DND-41 (cell line): ENCODE data around the gene AAGAB.

Experiments used
- EZH2 ChIP-seq: IDR thresholded peaks from 3 replicates; pipeline ENCODE4 v1.6.1; 2012; ENCODE audit warnings: borderline replicate concordance, low read depth, mild to moderate bottlenecking, moderate library complexity, low read length, inconsistent platforms; ENCODE audit not compliant: severe bottlenecking
- TF ChIP-seq, protein P1 (sequence below): IDR thresholded peaks from 2 replicates; pipeline ENCODE4 v1.5.1; 2012; ENCODE audit warnings: borderline replicate concordance, low read length, moderate library complexity, mild to moderate bottlenecking; ENCODE audit not compliant: poor library complexity, severe bottlenecking; ENCODE audit errors: extremely low read depth

DNA sequence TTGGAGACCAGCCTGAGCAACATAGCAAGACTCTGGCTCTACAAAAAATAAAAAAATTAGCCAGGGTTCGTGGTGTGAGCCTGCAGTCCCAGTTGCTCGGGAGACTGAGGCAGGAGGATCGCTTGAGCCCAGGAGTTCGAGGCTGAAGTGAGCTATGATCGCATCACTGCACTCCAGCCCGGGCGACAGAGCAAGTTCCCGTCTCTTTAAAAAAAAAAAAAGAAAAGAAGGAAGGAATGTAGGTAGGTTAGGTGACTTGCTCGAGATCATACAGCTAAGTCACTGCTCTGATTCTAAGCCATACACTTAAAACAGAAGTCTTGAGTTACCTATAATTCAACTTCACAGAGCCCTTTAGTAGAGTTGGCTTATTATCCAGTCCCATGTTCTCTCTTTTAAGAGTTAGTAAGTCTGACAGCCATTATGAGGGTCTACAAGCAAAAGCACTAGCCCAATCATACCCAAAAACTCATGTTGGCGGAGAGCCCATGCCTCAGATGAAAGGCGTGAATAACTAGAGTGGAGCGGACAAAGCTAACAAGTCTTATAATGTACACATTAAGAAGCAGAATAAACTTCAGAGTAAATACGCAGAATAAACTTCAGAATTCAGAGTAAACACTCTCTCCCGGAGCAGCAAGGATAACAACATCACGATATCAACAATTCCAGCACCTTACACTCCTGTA lies 768 bp downstream of the AAGAB start:
- TF ChIP-seq, protein P1, sequence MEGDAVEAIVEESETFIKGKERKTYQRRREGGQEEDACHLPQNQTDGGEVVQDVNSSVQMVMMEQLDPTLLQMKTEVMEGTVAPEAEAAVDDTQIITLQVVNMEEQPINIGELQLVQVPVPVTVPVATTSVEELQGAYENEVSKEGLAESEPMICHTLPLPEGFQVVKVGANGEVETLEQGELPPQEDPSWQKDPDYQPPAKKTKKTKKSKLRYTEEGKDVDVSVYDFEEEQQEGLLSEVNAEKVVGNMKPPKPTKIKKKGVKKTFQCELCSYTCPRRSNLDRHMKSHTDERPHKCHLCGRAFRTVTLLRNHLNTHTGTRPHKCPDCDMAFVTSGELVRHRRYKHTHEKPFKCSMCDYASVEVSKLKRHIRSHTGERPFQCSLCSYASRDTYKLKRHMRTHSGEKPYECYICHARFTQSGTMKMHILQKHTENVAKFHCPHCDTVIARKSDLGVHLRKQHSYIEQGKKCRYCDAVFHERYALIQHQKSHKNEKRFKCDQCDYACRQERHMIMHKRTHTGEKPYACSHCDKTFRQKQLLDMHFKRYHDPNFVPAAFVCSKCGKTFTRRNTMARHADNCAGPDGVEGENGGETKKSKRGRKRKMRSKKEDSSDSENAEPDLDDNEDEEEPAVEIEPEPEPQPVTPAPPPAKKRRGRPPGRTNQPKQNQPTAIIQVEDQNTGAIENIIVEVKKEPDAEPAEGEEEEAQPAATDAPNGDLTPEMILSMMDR, result no peak
- no peak for TF ChIP-seq EZH2
